K562 (cell line): ENCODE measurements around the gene GUK1. TPM values are rescaled to one million over a fixed set of nuclear protein-coding genes. Genes with fewer than 3 reads are reported as not detected.

Experiments used
- BHLHE40 ChIP-seq: IDR thresholded peaks from 2 replicates; pipeline ENCODE4 v1.6.1; 2011; ENCODE audit warnings: low read length, improper control_type of control experiment
- HOXB6 ChIP-seq: fragments of 250-450 bp; sonication (Bioruptor Pico); IDR thresholded peaks from 2 replicates; pipeline ENCODE4 v1.5.1; 2022; ENCODE audit warnings: mild to moderate bottlenecking, borderline replicate concordance
- MED1 ChIP-seq: sonication (generic); formaldehyde crosslinking; IDR thresholded peaks from 2 replicates; pipeline ENCODE4 v1.8.1; 2023; ENCODE audit warnings: missing genetic modification reagents, borderline replicate concordance
- RHOXF2B ChIP-seq: fragments of 250-450 bp; sonication (Bioruptor Pico); conservative IDR thresholded peaks from 2 replicates; pipeline ENCODE4 v1.5.1; 2021
- SMAD4 ChIP-seq: fragments of 250-450 bp; sonication (Bioruptor Pico); conservative IDR thresholded peaks from 2 replicates; pipeline ENCODE4 v1.8.0; 2021; ENCODE audit warnings: inconsistent platforms, mild to moderate bottlenecking, moderate library complexity
- STAT5B ChIP-seq: fragments of 250-450 bp; sonication (Bioruptor Pico); IDR thresholded peaks from 2 replicates; pipeline ENCODE4 v1.8.0; 2021; ENCODE audit warnings: mild to moderate bottlenecking, inconsistent platforms
- TARDBP ChIP-seq: fragments of 450-650 bp; IDR thresholded peaks from 2 replicates; pipeline ENCODE4 v1.6.1; 2016
- TCF7 ChIP-seq: sonication (generic); IDR thresholded peaks from 2 replicates; pipeline ENCODE4 v1.6.1; 2016; ENCODE audit warnings: antibody characterized with exemption, borderline replicate concordance
- THRAP3 ChIP-seq: fragments of 450-650 bp; IDR thresholded peaks from 2 replicates; pipeline ENCODE4 v1.6.1; 2016; ENCODE audit warnings: mild to moderate bottlenecking, inconsistent platforms, borderline replicate concordance
- TRIM28 ChIP-seq: fragments of 450-650 bp; IDR thresholded peaks from 2 replicates; pipeline ENCODE4 v1.6.1; 2017
- ZNF444 ChIP-seq: fragments of 250-450 bp; sonication (Bioruptor Pico); IDR thresholded peaks from 2 replicates; pipeline ENCODE4 v1.4.0; 2020; ENCODE audit warnings: mild to moderate bottlenecking, moderate library complexity
- ZNF668 ChIP-seq: fragments of 250-450 bp; sonication (Bioruptor Pico); IDR thresholded peaks from 2 replicates; pipeline ENCODE4 v1.8.0; 2022; ENCODE audit warnings: mild to moderate bottlenecking, inconsistent platforms
- polyA plus RNA-seq, 8 experiments: library from polyadenylated mRNA; depleted of rRNA in 4 of 8; stranded (reverse) in 5 of 8; unstranded in 3 of 8; fragments of >200 nt; fragmentation: Nextera tagmentation in 2 of 8; fragmentation: Illumina TruSeq in 1 of 8; extraction: Ambion mirVana in 2 of 8; extraction: Trizol in 1 of 8; gene quantifications; 2 replicates each; pipeline versions ENCODE4 v1.2.1 to v1.2.3, GENCODE V29; 2011 to 2014; ENCODE audit warnings: inconsistent platforms in 1 of 8, missing spikeins in 1 of 8
- total RNA-seq, 7 experiments: library from RNA; depleted of rRNA in 6 of 7; stranded (reverse); fragments of >200 nt in 6 of 7; fragmentation: Illumina TruSeq in 2 of 7; extraction: Trizol in 2 of 7; gene quantifications; 2 replicates each; pipeline versions ENCODE4 v1.2.1 to v1.2.3, GENCODE V29; 2011 to 2021; ENCODE audit warnings: low replicate concordance in 1 of 7
- TF ChIP-seq, protein P1 (sequence below): fragments of 450-650 bp; IDR thresholded peaks from 2 replicates; pipeline ENCODE4 v1.6.1; 2018; ENCODE audit not compliant: partially characterized antibody
- TF ChIP-seq, protein P2 (sequence below): fragments of 450-650 bp; formaldehyde crosslinking; IDR thresholded peaks from 2 replicates; pipeline ENCODE4 v1.4.0; 2020; ENCODE audit warnings: mild to moderate bottlenecking, mixed read lengths
- TF ChIP-seq, protein P3 (sequence below), 2 experiments: fragments of 450-650 bp; IDR thresholded peaks; 2 replicates each; pipeline ENCODE4 v1.6.1; 2016
- TF ChIP-seq, protein P4 (sequence below): fragments of 250-450 bp; sonication (Bioruptor Pico); IDR thresholded peaks from 2 replicates; pipeline ENCODE4 v1.4.0; 2020; ENCODE audit warnings: mild to moderate bottlenecking
- TF ChIP-seq, protein P5 (sequence below): fragments of 250-450 bp; sonication (Bioruptor Pico); IDR thresholded peaks from 2 replicates; pipeline ENCODE4 v1.8.0; 2021; ENCODE audit warnings: moderate library complexity, mild to moderate bottlenecking, inconsistent platforms
- TF ChIP-seq, protein P6 (sequence below): fragments of 250-450 bp; sonication (Bioruptor Pico); IDR thresholded peaks from 2 replicates; pipeline ENCODE4 v1.5.1; 2021; ENCODE audit warnings: mild to moderate bottlenecking

GUK1 gene
- total and polyA plus RNA-seq, 9 of the 15 experiments (the other 6 are each of a cell fraction or from before 2014, with no cell fraction given) = 7.0 to 331 (median 132) TPM

DNA sequence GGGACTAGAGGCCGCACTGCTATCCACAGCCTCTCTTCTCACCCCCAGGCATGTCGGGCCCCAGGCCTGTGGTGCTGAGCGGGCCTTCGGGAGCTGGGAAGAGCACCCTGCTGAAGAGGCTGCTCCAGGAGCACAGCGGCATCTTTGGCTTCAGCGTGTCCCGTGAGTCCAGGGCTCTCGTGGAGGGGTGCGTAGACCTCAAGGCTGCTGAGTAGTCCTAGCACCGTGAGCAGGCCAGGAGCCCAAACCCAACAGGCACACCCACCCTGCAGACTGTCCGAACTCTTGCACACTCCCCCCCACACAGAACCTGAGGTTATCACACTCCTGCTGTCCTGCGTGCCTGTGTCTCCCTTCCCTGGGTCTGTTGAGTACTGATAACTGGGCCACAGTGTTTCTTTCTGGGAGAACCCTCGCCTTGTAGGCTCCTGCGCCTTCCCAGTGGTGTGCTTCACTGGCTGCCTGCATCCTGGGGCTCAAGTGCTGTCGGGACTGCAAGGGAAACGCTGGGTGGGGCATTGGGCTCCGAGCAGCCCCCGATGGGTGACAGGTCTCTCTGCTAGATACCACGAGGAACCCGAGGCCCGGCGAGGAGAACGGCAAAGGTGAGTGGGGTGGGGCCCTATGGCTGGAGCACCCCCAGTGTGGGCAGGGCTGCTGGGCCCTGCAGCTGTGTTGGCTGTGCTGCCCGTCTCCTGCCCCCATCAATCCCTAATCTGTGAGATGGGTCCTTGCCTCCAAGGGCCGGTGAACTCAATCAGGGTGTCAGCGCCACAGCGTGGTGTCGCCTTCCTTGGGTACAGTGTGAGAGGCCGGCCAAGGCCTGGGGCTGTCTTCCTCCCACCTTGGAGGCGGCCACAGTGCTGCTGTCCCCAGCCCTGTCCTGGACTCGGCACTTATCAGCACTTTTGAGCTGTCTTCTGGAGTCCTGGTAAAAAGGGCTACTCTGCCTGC lies 5.7 kb downstream of the GUK1 start (continued):
- TF ChIP-seq, protein P1, sequence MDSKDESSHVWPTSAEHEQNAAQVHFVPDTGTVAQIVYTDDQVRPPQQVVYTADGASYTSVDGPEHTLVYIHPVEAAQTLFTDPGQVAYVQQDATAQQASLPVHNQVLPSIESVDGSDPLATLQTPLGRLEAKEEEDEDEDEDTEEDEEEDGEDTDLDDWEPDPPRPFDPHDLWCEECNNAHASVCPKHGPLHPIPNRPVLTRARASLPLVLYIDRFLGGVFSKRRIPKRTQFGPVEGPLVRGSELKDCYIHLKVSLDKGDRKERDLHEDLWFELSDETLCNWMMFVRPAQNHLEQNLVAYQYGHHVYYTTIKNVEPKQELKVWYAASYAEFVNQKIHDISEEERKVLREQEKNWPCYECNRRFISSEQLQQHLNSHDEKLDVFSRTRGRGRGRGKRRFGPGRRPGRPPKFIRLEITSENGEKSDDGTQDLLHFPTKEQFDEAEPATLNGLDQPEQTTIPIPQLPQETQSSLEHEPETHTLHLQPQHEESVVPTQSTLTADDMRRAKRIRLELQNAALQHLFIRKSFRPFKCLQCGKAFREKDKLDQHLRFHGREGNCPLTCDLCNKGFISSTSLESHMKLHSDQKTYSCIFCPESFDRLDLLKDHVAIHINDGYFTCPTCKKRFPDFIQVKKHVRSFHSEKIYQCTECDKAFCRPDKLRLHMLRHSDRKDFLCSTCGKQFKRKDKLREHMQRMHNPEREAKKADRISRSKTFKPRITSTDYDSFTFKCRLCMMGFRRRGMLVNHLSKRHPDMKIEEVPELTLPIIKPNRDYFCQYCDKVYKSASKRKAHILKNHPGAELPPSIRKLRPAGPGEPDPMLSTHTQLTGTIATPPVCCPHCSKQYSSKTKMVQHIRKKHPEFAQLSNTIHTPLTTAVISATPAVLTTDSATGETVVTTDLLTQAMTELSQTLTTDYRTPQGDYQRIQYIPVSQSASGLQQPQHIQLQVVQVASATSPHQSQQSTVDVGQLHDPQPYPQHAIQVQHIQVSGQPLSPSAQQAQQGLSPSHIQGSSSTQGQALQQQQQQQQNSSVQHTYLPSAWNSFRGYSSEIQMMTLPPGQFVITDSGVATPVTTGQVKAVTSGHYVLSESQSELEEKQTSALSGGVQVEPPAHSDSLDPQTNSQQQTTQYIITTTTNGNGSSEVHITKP = peak; percentile 63
- TF ChIP-seq, protein P2, sequence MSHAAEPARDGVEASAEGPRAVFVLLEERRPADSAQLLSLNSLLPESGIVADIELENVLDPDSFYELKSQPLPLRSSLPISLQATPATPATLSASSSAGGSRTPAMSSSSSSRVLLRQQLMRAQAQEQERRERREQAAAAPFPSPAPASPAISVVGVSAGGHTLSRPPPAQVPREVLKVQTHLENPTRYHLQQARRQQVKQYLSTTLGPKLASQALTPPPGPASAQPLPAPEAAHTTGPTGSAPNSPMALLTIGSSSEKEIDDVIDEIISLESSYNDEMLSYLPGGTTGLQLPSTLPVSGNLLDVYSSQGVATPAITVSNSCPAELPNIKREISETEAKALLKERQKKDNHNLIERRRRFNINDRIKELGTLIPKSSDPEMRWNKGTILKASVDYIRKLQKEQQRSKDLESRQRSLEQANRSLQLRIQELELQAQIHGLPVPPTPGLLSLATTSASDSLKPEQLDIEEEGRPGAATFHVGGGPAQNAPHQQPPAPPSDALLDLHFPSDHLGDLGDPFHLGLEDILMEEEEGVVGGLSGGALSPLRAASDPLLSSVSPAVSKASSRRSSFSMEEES (CRISPR knock-in tag) = no peak
- TF ChIP-seq, protein P3, sequence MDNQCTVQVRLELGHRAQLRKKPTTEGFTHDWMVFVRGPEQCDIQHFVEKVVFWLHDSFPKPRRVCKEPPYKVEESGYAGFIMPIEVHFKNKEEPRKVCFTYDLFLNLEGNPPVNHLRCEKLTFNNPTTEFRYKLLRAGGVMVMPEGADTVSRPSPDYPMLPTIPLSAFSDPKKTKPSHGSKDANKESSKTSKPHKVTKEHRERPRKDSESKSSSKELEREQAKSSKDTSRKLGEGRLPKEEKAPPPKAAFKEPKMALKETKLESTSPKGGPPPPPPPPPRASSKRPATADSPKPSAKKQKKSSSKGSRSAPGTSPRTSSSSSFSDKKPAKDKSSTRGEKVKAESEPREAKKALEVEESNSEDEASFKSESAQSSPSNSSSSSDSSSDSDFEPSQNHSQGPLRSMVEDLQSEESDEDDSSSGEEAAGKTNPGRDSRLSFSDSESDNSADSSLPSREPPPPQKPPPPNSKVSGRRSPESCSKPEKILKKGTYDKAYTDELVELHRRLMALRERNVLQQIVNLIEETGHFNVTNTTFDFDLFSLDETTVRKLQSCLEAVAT (IDR thresholded peaks at IDR 0.05) = peak in 1 of 2 experiments; percentile 66; a peak in 1 of 4 replicates
- TF ChIP-seq ZNF444 (CRISPR knock-in tag) (no peak), SMAD4 (peak; percentile 92), TARDBP (peak; percentile 85), MED1 (no peak), RHOXF2B (no peak), STAT5B (no peak), HOXB6 (no peak), TRIM28 (0 out of 2 replicates have a peak, but pooled peaks have one; percentile 66), ZNF668 (no peak), TCF7 (no peak), BHLHE40 (peak; percentile 94), THRAP3 (no peak)
- TF ChIP-seq, protein P4, sequence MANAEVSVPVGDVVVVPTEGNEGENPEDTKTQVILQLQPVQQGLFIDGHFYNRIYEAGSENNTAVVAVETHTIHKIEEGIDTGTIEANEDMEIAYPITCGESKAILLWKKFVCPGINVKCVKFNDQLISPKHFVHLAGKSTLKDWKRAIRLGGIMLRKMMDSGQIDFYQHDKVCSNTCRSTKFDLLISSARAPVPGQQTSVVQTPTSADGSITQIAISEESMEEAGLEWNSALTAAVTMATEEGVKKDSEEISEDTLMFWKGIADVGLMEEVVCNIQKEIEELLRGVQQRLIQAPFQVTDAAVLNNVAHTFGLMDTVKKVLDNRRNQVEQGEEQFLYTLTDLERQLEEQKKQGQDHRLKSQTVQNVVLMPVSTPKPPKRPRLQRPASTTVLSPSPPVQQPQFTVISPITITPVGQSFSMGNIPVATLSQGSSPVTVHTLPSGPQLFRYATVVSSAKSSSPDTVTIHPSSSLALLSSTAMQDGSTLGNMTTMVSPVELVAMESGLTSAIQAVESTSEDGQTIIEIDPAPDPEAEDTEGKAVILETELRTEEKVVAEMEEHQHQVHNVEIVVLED = no peak
- TF ChIP-seq, protein P5, sequence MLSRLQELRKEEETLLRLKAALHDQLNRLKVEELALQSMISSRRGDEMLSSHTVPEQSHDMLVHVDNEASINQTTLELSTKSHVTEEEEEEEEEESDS (CRISPR knock-in tag) = no peak
- TF ChIP-seq, protein P6, sequence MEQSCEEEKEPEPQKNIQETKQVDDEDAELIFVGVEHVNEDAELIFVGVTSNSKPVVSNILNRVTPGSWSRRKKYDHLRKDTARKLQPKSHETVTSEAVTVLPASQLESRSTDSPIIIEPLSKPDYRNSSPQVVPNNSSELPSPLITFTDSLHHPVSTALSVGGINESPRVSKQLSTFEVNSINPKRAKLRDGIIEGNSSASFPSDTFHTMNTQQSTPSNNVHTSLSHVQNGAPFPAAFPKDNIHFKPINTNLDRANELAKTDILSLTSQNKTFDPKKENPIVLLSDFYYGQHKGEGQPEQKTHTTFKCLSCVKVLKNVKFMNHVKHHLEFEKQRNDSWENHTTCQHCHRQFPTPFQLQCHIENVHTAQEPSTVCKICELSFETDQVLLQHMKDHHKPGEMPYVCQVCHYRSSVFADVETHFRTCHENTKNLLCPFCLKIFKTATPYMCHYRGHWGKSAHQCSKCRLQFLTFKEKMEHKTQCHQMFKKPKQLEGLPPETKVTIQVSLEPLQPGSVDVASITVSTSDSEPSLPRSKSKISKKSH (CRISPR knock-in tag) = no peak
